HepG2 (cell line): ENCODE measurements around the gene C11orf91.

ENCODE experiments used
- CTCF ChIP-seq: sonication (generic); formaldehyde crosslinking; IDR thresholded peaks from 2 replicates; pipeline ENCODE4 v1.5.0; 2020; ENCODE audit warnings: mild to moderate bottlenecking, missing genetic modification reagents, moderate library complexity
- ETV5 ChIP-seq: IDR thresholded peaks from 2 replicates; pipeline ENCODE4 v1.6.1; 2018; ENCODE audit warnings: missing biosample characterization, missing genetic modification reagents, inconsistent platforms, borderline replicate concordance
- KAT8 ChIP-seq: IDR thresholded peaks from 2 replicates; pipeline ENCODE4 v1.6.1; 2016; ENCODE audit warnings: missing genetic modification reagents, missing compliant biosample characterization
- KLF16 ChIP-seq, 2 experiments: sonication (generic) in 1 of 2; formaldehyde crosslinking in 1 of 2; IDR thresholded peaks; 2 replicates each; pipeline versions ENCODE4 v1.6.1 to v1.8.0; 2016 to 2023; ENCODE audit warnings: missing genetic modification reagents in 2 of 2, missing compliant biosample characterization in 1 of 2
- POLR2AphosphoS5 ChIP-seq: IDR thresholded peaks from 2 replicates; pipeline ENCODE4 v1.6.1; 2012; ENCODE audit warnings: low read depth, low read length
- SMC3 ChIP-seq: IDR thresholded peaks from 2 replicates; pipeline ENCODE4 v1.6.1; 2011; ENCODE audit warnings: low read length, improper control_type of control experiment

DNA sequence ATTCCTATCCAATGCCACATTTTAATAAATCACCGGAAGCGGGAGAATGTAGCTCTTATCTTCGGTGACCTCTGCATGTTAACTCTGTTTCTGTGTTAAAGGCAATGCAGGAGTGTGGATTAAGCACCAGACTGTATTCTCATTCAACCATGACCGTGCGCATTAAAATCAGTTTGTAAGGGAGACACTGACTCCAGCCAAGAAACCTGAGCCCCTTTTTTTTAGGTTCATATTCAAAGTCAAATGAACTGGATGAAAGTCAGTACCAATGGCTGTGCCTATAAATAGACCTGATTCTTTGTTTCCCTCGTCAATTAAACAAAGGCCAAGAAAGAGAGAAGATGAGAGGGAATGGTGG lies 32.2 kb downstream of the C11orf91 start:
- TF ChIP-seq ETV5 (CRISPR knock-in tag) (no peak), CTCF (CRISPR knock-in tag) (no peak), KLF16 (CRISPR knock-in tag; IDR thresholded peaks at IDR 0.05) (no peak), KAT8 (CRISPR knock-in tag) (no peak), SMC3 (no peak), POLR2AphosphoS5 (no peak)
